ENCODE data around the gene HSD3B7. TPM values are rescaled to one million over a fixed set of nuclear protein-coding genes. Genes with fewer than 3 reads are reported as not detected.

The HSD3B7 gene
- total RNA-seq, 2 experiments from 2014 or later = 2.4 to 3.3 TPM

- no peak for DNase-seq (ENCODE audit: low spot score)
- Histone ChIP-seq H4K20me1 (ENCODE audit: insufficient read depth, low read length) (no peaks in the 10 kb centered on the region), H3K27ac (ENCODE audit: low read depth, low read length, poor library complexity, severe bottlenecking) (no peak overlapping the region), H2AFZ (ENCODE audit: low read length) (no peak overlapping the region), H3K79me2 (ENCODE audit: insufficient read depth, low read depth, low read length) (no peaks in the 10 kb centered on the region), H3K36me3 (ENCODE audit: insufficient read depth, low read length) (no peaks in the 10 kb centered on the region), H3K4me3 (ENCODE audit: low read depth, low read length, poor library complexity, severe bottlenecking) (no peak overlapping the region), H3K4me1 (ENCODE audit: insufficient read depth, low read length, poor library complexity, severe bottlenecking) (peaks cover 10% of the 10 kb centered on the region), H3K4me2 (ENCODE audit: low read length) (no peak overlapping the region), H3K9me3 (ENCODE audit: low read length) (no peaks in the 10 kb centered on the region), H3K9me2 (ENCODE audit: insufficient read depth, low read length) (no peaks in the 10 kb centered on the region)
- intact Hi-C loops (cut with micrococcal nuclease; ENCODE audit: unreplicated experiment) = no loop called here
- no TSS peak for BruUV-seq (replicated peaks)
- POLR2A ChIA-PET = interaction anchor here (0.7 kb wide), 1 partner anchor 909 kb away, joined by 3 read pairs; no protein-coding TSS in a partner anchor
- CTCF ChIA-PET (ENCODE audit: unreplicated experiment) = no interaction called here
- TF ChIP-seq EZH2phosphoT487 (IDR thresholded peaks at IDR 0.05; ENCODE audit: borderline replicate concordance, low read depth, low read length) = no peak
- TF ChIP-seq, protein P1, sequence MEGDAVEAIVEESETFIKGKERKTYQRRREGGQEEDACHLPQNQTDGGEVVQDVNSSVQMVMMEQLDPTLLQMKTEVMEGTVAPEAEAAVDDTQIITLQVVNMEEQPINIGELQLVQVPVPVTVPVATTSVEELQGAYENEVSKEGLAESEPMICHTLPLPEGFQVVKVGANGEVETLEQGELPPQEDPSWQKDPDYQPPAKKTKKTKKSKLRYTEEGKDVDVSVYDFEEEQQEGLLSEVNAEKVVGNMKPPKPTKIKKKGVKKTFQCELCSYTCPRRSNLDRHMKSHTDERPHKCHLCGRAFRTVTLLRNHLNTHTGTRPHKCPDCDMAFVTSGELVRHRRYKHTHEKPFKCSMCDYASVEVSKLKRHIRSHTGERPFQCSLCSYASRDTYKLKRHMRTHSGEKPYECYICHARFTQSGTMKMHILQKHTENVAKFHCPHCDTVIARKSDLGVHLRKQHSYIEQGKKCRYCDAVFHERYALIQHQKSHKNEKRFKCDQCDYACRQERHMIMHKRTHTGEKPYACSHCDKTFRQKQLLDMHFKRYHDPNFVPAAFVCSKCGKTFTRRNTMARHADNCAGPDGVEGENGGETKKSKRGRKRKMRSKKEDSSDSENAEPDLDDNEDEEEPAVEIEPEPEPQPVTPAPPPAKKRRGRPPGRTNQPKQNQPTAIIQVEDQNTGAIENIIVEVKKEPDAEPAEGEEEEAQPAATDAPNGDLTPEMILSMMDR (conservative IDR thresholded peaks at IDR 0.05; ENCODE audit: low read length) = no peak
Measured at GRCh38 chr16:30992931-30993816, 8.2 kb downstream of the HSD3B7 start.

- H3K4me3 ChIP-seq (ENCODE audit: low read depth, low read length, poor library complexity, severe bottlenecking) = peak overlapping the region; percentile 72
- ChIA-PET POLR2A (no interaction called here), CTCF (ENCODE audit: unreplicated experiment) (no interaction called here)
- no peak overlapping the region for H2AFZ ChIP-seq (ENCODE audit: low read length)
- TF ChIP-seq, protein P1 (conservative IDR thresholded peaks at IDR 0.05; ENCODE audit: low read length) = no peak
- TF ChIP-seq EZH2phosphoT487 (IDR thresholded peaks at IDR 0.05; ENCODE audit: borderline replicate concordance, low read depth, low read length) = no peak
- no TSS peak for BruUV-seq (replicated peaks)
- H3K36me3 ChIP-seq (ENCODE audit: insufficient read depth, low read length) = no peaks in the 10 kb centered on the region
- H3K4me2 ChIP-seq (ENCODE audit: low read length) = peak overlapping the region; percentile 96
- no peak for DNase-seq (ENCODE audit: low spot score)
- H3K9me3 ChIP-seq (ENCODE audit: low read length) = no peaks in the 10 kb centered on the region
- no peaks in the 10 kb centered on the region for H3K79me2 ChIP-seq (ENCODE audit: insufficient read depth, low read depth, low read length)
- peaks cover 10% of the 10 kb centered on the region for H3K4me1 ChIP-seq (ENCODE audit: insufficient read depth, low read length, poor library complexity, severe bottlenecking)
- no peaks in the 10 kb centered on the region for H4K20me1 ChIP-seq (ENCODE audit: insufficient read depth, low read length)
- no peak overlapping the region for H3K27ac ChIP-seq (ENCODE audit: low read depth, low read length, poor library complexity, severe bottlenecking)
- intact Hi-C loops (cut with micrococcal nuclease; ENCODE audit: unreplicated experiment) = loop anchor here (2.0 to 5.0 kb wide), 2 partner anchors 73 to 76 kb away; partner anchors contain the start of genes FBXL19, ZNF646 and ZNF668
- no peaks in the 10 kb centered on the region for H3K9me2 ChIP-seq (ENCODE audit: insufficient read depth, low read length)
Measured at GRCh38 chr16:30995927-30996323, 10.9 kb downstream of the HSD3B7 start.

Measured in OCI-LY7 (cell line).